ENCODE measurements around the gene RIMBP2.

RIMBP2 gene

DNA sequence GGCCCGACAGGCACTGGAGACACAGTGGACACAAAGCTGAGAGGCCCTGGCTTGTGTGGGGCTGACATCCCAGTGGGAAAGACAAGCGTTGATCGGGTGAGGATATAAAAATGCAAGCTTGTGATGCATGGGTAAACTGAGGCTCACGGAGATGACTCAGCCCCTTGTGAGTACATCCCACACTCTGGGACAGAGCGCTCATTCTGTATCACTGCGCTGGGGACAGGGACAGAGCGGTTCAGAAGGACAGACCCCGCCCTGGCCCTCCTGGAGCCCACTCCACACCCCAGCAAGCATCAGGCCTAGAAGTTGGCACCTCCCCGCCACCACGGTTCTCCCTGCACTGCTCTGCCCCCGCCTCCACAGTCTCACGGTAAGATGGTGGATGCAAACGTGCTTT is 222.1 kb downstream of the RIMBP2 start:
- no peak overlapping the region for H3K4me3 ChIP-seq (replicated peaks in 1 of 2; ENCODE audit: low read depth in 2 of 2, low read length in 2 of 2)
- no peak for DNase-seq (ENCODE audit: low read depth in 2 of 2)
- TF ChIP-seq, protein P1, sequence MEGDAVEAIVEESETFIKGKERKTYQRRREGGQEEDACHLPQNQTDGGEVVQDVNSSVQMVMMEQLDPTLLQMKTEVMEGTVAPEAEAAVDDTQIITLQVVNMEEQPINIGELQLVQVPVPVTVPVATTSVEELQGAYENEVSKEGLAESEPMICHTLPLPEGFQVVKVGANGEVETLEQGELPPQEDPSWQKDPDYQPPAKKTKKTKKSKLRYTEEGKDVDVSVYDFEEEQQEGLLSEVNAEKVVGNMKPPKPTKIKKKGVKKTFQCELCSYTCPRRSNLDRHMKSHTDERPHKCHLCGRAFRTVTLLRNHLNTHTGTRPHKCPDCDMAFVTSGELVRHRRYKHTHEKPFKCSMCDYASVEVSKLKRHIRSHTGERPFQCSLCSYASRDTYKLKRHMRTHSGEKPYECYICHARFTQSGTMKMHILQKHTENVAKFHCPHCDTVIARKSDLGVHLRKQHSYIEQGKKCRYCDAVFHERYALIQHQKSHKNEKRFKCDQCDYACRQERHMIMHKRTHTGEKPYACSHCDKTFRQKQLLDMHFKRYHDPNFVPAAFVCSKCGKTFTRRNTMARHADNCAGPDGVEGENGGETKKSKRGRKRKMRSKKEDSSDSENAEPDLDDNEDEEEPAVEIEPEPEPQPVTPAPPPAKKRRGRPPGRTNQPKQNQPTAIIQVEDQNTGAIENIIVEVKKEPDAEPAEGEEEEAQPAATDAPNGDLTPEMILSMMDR (IDR thresholded peaks at IDR 0.05; ENCODE audit: low read depth, low read length) = no peak

DNA sequence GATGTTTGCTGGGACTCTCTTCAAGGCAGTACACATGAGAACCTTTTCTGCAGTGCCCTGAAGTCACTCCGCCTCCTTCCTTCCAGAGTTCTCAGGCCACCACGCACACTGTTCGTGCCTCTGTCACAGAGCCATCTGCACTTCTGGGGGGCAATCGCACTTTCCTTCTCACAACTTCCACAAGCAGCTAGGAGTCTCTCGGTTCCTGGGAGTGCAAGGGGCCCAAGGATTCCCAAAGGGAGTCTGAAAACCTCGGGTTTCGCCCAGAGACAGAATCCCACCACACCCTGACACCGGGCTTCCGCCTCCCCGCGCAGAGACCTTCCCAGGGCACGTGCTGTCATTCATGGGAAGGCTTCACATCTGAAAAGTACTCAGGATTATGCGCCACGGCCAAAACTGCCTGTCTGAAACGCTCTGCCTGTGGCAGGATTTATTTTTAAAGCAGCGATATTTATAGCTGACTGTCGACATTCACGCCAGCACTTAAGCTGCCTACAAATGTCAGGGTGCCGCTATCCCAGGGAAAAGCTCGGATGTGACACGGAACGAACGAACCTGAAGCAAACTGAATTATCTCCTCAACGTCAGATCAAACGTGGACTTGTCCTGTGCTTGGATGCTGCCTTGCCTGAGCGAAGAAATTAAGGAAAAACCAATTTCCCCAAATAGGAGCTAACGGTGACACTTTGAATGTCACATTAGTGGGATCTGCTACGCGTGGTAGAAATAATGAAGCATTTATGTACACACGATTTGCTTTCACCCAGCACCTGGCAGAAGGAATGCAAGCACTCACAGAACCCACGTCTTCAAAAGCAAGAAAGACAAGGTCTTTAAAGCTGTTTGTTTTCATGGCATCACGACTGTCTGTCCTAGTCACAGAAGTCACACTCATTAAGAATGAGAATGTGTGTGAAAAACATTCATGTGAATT is 224.4 kb downstream of the RIMBP2 start:
- TF ChIP-seq, protein P1 (IDR thresholded peaks at IDR 0.05; ENCODE audit: low read depth, low read length) = no peak
- H3K4me3 ChIP-seq (replicated peaks in 1 of 2; ENCODE audit: low read depth in 2 of 2, low read length in 2 of 2) = no peak overlapping the region
- DNase-seq (ENCODE audit: low read depth in 2 of 2) = no peak

DNA sequence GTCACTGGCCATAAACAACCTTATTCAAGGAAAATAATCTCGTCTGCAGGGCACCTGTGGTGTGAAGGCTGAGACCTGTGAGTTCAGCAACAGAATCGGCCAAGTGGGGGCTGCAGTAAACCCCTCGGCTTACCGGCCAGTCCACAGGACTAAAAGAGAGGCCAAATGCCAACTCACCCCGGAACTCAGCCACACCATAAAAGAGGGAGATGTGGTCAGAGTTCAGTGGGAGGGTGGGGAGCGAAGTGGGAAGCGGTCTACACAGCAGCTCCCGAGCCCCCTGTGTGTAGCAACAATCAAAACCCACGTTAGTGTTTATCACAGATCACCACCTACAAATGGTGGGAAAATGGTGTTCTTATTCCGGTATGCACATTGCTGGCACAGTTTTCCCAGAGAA is 225.4 kb downstream of the RIMBP2 start:
- no peak overlapping the region for H3K4me3 ChIP-seq (replicated peaks in 1 of 2; ENCODE audit: low read depth in 2 of 2, low read length in 2 of 2)
- TF ChIP-seq, protein P1 (IDR thresholded peaks at IDR 0.05; ENCODE audit: low read depth, low read length) = no peak
- DNase-seq (ENCODE audit: low read depth in 2 of 2) = no peak

DNA sequence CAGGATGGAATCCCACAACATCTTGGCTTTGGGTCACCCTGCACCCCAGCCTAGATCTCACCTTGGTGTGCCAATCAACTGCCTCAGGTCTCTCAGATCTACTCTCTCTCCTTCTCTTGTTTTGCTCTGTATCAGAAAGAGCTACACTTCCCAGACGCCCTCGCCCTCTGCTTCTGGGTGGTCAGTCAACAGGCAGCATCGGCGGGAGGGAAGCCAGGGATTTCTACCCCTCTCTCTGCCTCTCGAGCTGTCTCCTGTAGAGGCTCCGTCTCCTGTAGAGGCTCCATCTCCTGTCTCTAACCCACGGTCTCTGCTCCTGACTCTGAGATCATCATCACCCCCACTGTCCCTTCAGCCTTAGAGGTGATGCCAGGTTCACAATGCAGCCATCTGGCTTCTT is 226.8 kb downstream of the RIMBP2 start:
- no peak overlapping the region for H3K4me3 ChIP-seq (replicated peaks in 1 of 2; ENCODE audit: low read depth in 2 of 2, low read length in 2 of 2)
- TF ChIP-seq, protein P1 (IDR thresholded peaks at IDR 0.05; ENCODE audit: low read depth, low read length) = no peak
- DNase-seq (ENCODE audit: low read depth in 2 of 2) = no peak

DNA sequence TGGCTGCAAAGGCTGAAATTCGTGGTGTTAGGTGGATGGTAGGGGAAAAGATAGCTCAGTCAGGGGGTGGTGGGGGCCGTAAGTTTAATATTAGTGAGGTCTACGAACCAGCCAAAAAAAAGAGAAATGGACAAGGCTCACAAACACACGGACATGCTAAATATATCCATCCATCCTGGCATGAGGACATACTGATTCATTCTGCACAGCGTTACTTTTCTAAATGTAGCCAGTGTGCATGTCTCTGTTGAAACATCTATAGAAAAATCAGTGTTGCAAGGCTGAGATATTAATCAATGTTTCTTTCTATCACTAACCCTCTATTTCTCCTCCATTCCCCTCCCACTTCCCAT is 227.8 kb downstream of the RIMBP2 start:
- DNase-seq (ENCODE audit: low read depth in 2 of 2) = no peak
- H3K4me3 ChIP-seq (replicated peaks in 1 of 2; ENCODE audit: low read depth in 2 of 2, low read length in 2 of 2) = no peak overlapping the region
- TF ChIP-seq, protein P1 (IDR thresholded peaks at IDR 0.05; ENCODE audit: low read depth, low read length) = no peak

DNA sequence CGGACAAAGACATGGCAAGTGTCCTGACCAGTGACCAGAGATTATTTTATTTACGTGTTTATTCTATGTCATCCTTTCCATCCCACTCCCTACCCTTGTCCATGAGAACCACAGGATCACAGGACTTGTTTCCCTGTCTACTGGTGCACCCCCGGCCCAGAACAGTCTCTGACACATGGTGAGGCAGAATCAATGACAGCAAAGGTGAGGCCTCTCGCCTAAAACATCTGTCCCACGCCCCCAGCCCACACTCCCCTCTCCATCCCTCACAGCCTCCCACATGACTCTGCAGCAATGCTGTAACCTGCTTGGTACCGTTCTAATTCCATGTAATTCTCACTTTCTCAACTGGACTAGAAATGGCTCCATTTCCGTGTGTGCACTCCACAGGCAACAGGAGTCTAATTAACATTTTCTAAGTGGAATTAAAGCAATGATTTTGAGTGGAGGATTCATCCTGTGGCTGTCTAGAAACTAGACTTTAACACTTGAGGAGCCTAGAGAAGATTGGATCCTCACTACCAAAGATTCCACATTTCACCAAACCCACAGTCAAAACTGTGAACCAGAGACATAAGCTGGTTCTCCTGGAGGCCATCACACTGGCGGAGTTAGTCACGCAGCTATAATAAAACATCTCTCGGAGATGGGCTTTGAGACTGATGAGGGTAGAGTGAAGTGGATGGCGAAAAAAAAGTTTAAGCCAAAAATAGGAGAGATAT is 228.3 kb downstream of the RIMBP2 start:
- no peak overlapping the region for H3K4me3 ChIP-seq (replicated peaks in 1 of 2; ENCODE audit: low read depth in 2 of 2, low read length in 2 of 2)
- no peak for DNase-seq (ENCODE audit: low read depth in 2 of 2)
- TF ChIP-seq, protein P1 (IDR thresholded peaks at IDR 0.05; ENCODE audit: low read depth, low read length) = no peak

Data from cardiac fibroblast (primary cell).